ENCODE measurements around the gene RPS6KC1.

- TF ChIP-seq EZH2phosphoT487 (IDR thresholded peaks at IDR 0.05) (no peak), CTCF (IDR thresholded peaks at IDR 0.05) (peak; percentile 73)
Observed at GRCh38 chr1:213122514-213122929, 71.5 kb downstream of the RPS6KC1 start.
